Upper lobe of right lung (tissue), 1 donor: ENCODE data around the gene LIN7A. TPM values are rescaled to one million over a fixed set of nuclear protein-coding genes. Genes with fewer than 3 reads are reported as not detected.
"Not testable (repeated sequence)": the region's sequence is repeated elsewhere in the genome, so short reads cannot be mapped to it uniquely, and the experiment has no call there.

Source experiments
- ATAC-seq: fragments of 200-7000 bp; cut with Tn5 transposase; one replicate; pipeline ENCODE4 v1.9.1; 2020; ENCODE audit warnings: mild to moderate bottlenecking, moderate library complexity
- DNase-seq: peaks from one replicate; pipeline ENCODE4 v3.0.0-alpha.2; 2020
- H3K27ac ChIP-seq: fragments of 200-600 bp; one replicate; pipeline ENCODE4 v1.8.0; 2022
- H3K27me3 ChIP-seq: fragments of 200-600 bp; one replicate; pipeline ENCODE4 v1.8.0; 2022; ENCODE audit warnings: mild to moderate bottlenecking
- H3K36me3 ChIP-seq: fragments of 200-600 bp; one replicate; pipeline ENCODE4 v1.8.0; 2022
- H3K4me1 ChIP-seq: fragments of 200-600 bp; one replicate; pipeline ENCODE4 v1.8.0; 2022
- H3K4me3 ChIP-seq: fragments of 200-600 bp; one replicate; pipeline ENCODE4 v1.8.0; 2022; ENCODE audit warnings: mild to moderate bottlenecking
- H3K9me3 ChIP-seq: fragments of 200-600 bp; one replicate; pipeline ENCODE4 v1.8.0; 2022
- intact Hi-C: fragments of 100-400 bp; cut with DNase I; formaldehyde crosslinking; loops from one replicate; pipeline ENCODE4 v1.11.0; 2022
- total RNA-seq: library from RNA; stranded (reverse); fragmentation: NEBNext Ultra II Directional; extraction: Animal tissue kit (Norgen Biotek cat#: 25700); gene quantifications from one replicate; pipeline ENCODE4 v1.2.1, GENCODE V29; 2021
- TF ChIP-seq, protein P1 (sequence below): fragments of 200-600 bp; IDR thresholded peaks from one replicate; pipeline ENCODE4 v1.8.0; 2022; ENCODE audit warnings: antibody characterized with exemption
- donor health status: DM: no; HTN: yes; CAD: no; lungs with severe emphysema.

Gene LIN7A
- total RNA-seq, 1 donor from 2014 or later, result 18.9 TPM

DNA sequence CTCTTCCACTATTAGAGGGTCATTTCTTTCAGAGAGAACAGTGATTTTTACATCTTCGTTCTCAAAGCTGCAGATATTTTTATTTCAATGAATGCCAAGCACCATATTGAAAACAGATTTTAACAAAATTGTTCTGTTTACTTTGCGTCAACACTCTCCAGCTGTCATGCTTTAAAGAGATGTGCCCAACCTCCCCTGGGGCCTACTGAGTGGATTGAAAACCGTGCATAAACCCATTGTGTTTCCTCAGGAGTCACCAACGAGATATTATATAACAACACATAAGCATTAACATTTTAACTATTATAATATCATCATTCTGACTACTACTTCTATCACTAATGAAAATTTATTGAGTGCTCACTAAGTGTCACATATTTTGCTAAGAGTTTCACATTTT is 139.5 kb downstream of the LIN7A start:
- Histone ChIP-seq H3K36me3 (no peaks in the 10 kb centered on the region), H3K4me3 (no peak overlapping the region), H3K9me3 (no peaks in the 10 kb centered on the region), H3K27me3 (no peaks in the 10 kb centered on the region), H3K4me1 (no peaks in the 10 kb centered on the region), H3K27ac (no peak overlapping the region)
- TF ChIP-seq, protein P1, sequence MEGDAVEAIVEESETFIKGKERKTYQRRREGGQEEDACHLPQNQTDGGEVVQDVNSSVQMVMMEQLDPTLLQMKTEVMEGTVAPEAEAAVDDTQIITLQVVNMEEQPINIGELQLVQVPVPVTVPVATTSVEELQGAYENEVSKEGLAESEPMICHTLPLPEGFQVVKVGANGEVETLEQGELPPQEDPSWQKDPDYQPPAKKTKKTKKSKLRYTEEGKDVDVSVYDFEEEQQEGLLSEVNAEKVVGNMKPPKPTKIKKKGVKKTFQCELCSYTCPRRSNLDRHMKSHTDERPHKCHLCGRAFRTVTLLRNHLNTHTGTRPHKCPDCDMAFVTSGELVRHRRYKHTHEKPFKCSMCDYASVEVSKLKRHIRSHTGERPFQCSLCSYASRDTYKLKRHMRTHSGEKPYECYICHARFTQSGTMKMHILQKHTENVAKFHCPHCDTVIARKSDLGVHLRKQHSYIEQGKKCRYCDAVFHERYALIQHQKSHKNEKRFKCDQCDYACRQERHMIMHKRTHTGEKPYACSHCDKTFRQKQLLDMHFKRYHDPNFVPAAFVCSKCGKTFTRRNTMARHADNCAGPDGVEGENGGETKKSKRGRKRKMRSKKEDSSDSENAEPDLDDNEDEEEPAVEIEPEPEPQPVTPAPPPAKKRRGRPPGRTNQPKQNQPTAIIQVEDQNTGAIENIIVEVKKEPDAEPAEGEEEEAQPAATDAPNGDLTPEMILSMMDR, result no peak
- ATAC-seq (no peak), DNase-seq (no peak)
- intact Hi-C loops, result no loop called here

GRCh38 chr12:80794551-80794950 is 143.2 kb downstream of the LIN7A start:
- DNase-seq (no peak), ATAC-seq (no peak)
- Histone ChIP-seq H3K4me3 (no peak overlapping the region), H3K27ac (no peak overlapping the region), H3K9me3 (no peaks in the 10 kb centered on the region), H3K4me1 (no peaks in the 10 kb centered on the region), H3K27me3 (no peaks in the 10 kb centered on the region), H3K36me3 (no peaks in the 10 kb centered on the region)
- TF ChIP-seq, protein P1, result no peak
- intact Hi-C loops, result no loop called here

DNA sequence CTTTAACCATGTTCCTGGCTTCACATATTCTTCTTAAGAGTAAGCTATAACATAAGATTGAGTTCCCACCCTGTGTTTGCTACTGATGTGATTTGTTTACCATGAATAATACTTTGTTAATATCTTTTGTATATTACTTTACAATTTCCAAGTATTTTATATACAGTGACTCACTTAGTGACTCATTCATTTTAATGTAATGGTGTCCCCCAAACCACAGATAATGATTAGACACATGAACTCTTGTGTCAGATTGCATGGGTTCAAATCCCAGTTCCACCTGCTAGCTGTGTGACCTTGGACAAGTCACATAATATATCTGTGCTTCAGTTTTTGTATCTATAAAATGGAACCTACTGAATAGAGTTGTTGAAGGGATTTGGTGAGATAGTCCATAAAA is 144.9 kb downstream of the LIN7A start:
- TF ChIP-seq, protein P1, result no peak
- no peak overlapping the region for H3K27ac ChIP-seq
- no peaks in the 10 kb centered on the region for H3K27me3 ChIP-seq
- no peak overlapping the region for H3K4me3 ChIP-seq
- DNase-seq, result no peak
- no peaks in the 10 kb centered on the region for H3K9me3 ChIP-seq
- intact Hi-C loops, result no loop called here
- no peaks in the 10 kb centered on the region for H3K4me1 ChIP-seq
- ATAC-seq, result no peak
- H3K36me3 ChIP-seq, result no peaks in the 10 kb centered on the region

- ATAC-seq (no peak), DNase-seq (no peak)
- no peak overlapping the region for H3K4me3 ChIP-seq
- H3K4me1 ChIP-seq, result no peaks in the 10 kb centered on the region
- no peaks in the 10 kb centered on the region for H3K9me3 ChIP-seq
- intact Hi-C loops, result no loop called here
- H3K36me3 ChIP-seq, result no peaks in the 10 kb centered on the region
- TF ChIP-seq, protein P1, result no peak
- H3K27ac ChIP-seq, result no peak overlapping the region
- H3K27me3 ChIP-seq, result no peaks in the 10 kb centered on the region
These were observed 145.9 kb downstream of the LIN7A start for GRCh38 chr12:80791863-80792262.

GRCh38 chr12:80788407-80788806 is 149.3 kb downstream of the LIN7A start:
- DNase-seq, H3K27ac ChIP-seq, intact Hi-C loops, H3K9me3 ChIP-seq, H3K36me3 ChIP-seq, H3K4me1 ChIP-seq, H3K27me3 ChIP-seq, H3K4me3 ChIP-seq, ATAC-seq: not testable (repeated sequence)

GRCh38 chr12:80782963-80783470 is 154.7 kb downstream of the LIN7A start:
- ATAC-seq, H3K4me1 ChIP-seq, DNase-seq, intact Hi-C loops, H3K27ac ChIP-seq, H3K9me3 ChIP-seq, H3K27me3 ChIP-seq, H3K36me3 ChIP-seq, H3K4me3 ChIP-seq: not testable (repeated sequence)

DNA sequence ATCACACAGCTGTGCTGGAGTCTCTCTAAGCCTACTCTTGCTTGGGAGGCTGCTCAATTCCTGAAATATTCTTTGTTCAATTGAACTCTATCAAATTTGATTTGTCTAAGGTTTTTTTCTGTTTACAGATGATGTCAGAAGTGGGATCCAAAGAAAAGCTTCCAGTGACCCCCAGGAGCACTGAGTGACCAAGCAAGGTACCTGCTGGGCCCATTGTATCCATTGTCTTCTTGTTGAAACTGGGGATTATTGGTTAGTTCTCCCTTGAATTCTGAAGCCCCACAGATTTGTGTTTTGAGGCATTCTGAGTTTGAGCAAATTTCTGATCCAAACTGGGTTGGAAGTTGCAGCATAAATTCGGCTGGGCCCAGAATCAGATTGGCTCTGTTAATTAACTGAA is 156.4 kb downstream of the LIN7A start:
- H3K4me3 ChIP-seq, result no peak overlapping the region
- no peaks in the 10 kb centered on the region for H3K27me3 ChIP-seq
- no peaks in the 10 kb centered on the region for H3K9me3 ChIP-seq
- H3K36me3 ChIP-seq, result no peaks in the 10 kb centered on the region
- peaks cover 9% of the 10 kb centered on the region for H3K4me1 ChIP-seq
- TF ChIP-seq, protein P1, result no peak
- intact Hi-C loops, result no loop called here
- no peak for ATAC-seq
- no peak for DNase-seq
- H3K27ac ChIP-seq, result no peak overlapping the region
